Dendritic cell treated with granulocyte-macrophage colony-stimulating factor and Interleukin-4, amounts not matched to agents 40 ng/mL and 50 ng/mL, for 4 days (primary cell): ENCODE results near the gene SEMA3G.

Experiments used
- H3K27ac Mint-ChIP-seq: one replicate; pipeline ENCODE4 v1.8.0; 2022; ENCODE audit warnings: mild to moderate bottlenecking, mixed read lengths
- H3K27me3 Mint-ChIP-seq: one replicate; pipeline ENCODE4 v1.8.0; 2022; ENCODE audit warnings: mild to moderate bottlenecking, mixed read lengths
- H3K36me3 Mint-ChIP-seq: one replicate; pipeline ENCODE4 v1.8.0; 2022; ENCODE audit warnings: low read depth, mixed read lengths
- H3K4me1 Mint-ChIP-seq: one replicate; pipeline ENCODE4 v1.8.0; 2022; ENCODE audit warnings: low read depth, mixed read lengths
- H3K4me3 Mint-ChIP-seq: one replicate; pipeline ENCODE4 v1.8.0; 2022; ENCODE audit warnings: mild to moderate bottlenecking, moderate library complexity, mixed read lengths
- H3K9me3 Mint-ChIP-seq: one replicate; pipeline ENCODE4 v1.8.0; 2022; ENCODE audit warnings: mixed read lengths
- intact Hi-C: fragments of 100-400 bp; cut with micrococcal nuclease; formaldehyde crosslinking; loops from one replicate; pipeline ENCODE4 v1.15.0; 2022

SEMA3G gene

GRCh38 chr3:52400275-52400793, 44.6 kb downstream of the SEMA3G start:
- H3K36me3 Mint-ChIP-seq, result peaks cover 94% of the 10 kb centered on the region
- no peak overlapping the region for H3K27ac Mint-ChIP-seq
- H3K4me3 Mint-ChIP-seq, result no peak overlapping the region

GRCh38 chr3:52399593-52399992, 45.3 kb downstream of the SEMA3G start:
- intact Hi-C loops, result no loop called here
- H3K36me3 Mint-ChIP-seq, result peaks cover 94% of the 10 kb centered on the region
- H3K9me3 Mint-ChIP-seq, result no peaks in the 10 kb centered on the region
- peaks cover 9% of the 10 kb centered on the region for H3K4me1 Mint-ChIP-seq
- H3K4me3 Mint-ChIP-seq, result no peak overlapping the region
- no peak overlapping the region for H3K27ac Mint-ChIP-seq
- no peaks in the 10 kb centered on the region for H3K27me3 Mint-ChIP-seq

More at GRCh38 chr3:52400275-52400793, 44.6 kb downstream of the SEMA3G start:
- Mint-ChIP-seq H3K4me1 (peaks cover 17% of the 10 kb centered on the region), H3K9me3 (no peaks in the 10 kb centered on the region), H3K27me3 (no peaks in the 10 kb centered on the region)
- intact Hi-C loops, result no loop called here

- no peaks in the 10 kb centered on the region for H3K9me3 Mint-ChIP-seq
- intact Hi-C loops, result no loop called here
- no peaks in the 10 kb centered on the region for H3K27me3 Mint-ChIP-seq
- no peak overlapping the region for H3K4me3 Mint-ChIP-seq
- H3K4me1 Mint-ChIP-seq, result peaks cover 5% of the 10 kb centered on the region
- H3K27ac Mint-ChIP-seq, result no peak overlapping the region
- peaks cover 94% of the 10 kb centered on the region for H3K36me3 Mint-ChIP-seq
Observed at GRCh38 chr3:52399131-52399530, 45.8 kb downstream of the SEMA3G start.

GRCh38 chr3:52398670-52399081, 46.2 kb downstream of the SEMA3G start:
- Mint-ChIP-seq H3K4me1 (peaks cover under 1% of the 10 kb centered on the region), H3K4me3 (no peak overlapping the region), H3K27me3 (no peaks in the 10 kb centered on the region), H3K36me3 (peaks cover 94% of the 10 kb centered on the region), H3K9me3 (no peaks in the 10 kb centered on the region), H3K27ac (no peak overlapping the region)
- intact Hi-C loops, result no loop called here

- Mint-ChIP-seq H3K27ac (no peak overlapping the region), H3K4me1 (no peaks in the 10 kb centered on the region), H3K9me3 (no peaks in the 10 kb centered on the region), H3K36me3 (peaks cover 94% of the 10 kb centered on the region), H3K4me3 (no peak overlapping the region), H3K27me3 (no peaks in the 10 kb centered on the region)
- intact Hi-C loops, result no loop called here
Observed at GRCh38 chr3:52397676-52398399, 47.1 kb downstream of the SEMA3G start.

GRCh38 chr3:52396907-52397591, 47.9 kb downstream of the SEMA3G start:
- H3K4me1 Mint-ChIP-seq, result no peaks in the 10 kb centered on the region
- H3K27ac Mint-ChIP-seq, result no peak overlapping the region
- H3K27me3 Mint-ChIP-seq, result no peaks in the 10 kb centered on the region
- H3K4me3 Mint-ChIP-seq, result no peak overlapping the region
- no peaks in the 10 kb centered on the region for H3K9me3 Mint-ChIP-seq
- intact Hi-C loops, result no loop called here
- H3K36me3 Mint-ChIP-seq, result peaks cover 94% of the 10 kb centered on the region

GRCh38 chr3:52396011-52396906, 48.6 kb downstream of the SEMA3G start:
- intact Hi-C loops, result no loop called here
- no peak overlapping the region for H3K27ac Mint-ChIP-seq
- no peaks in the 10 kb centered on the region for H3K9me3 Mint-ChIP-seq
- H3K4me3 Mint-ChIP-seq, result no peak overlapping the region
- H3K27me3 Mint-ChIP-seq, result no peaks in the 10 kb centered on the region
- H3K36me3 Mint-ChIP-seq, result peaks cover 94% of the 10 kb centered on the region
- no peaks in the 10 kb centered on the region for H3K4me1 Mint-ChIP-seq

GRCh38 chr3:52395503-52395865, 49.4 kb downstream of the SEMA3G start:
- Mint-ChIP-seq H3K36me3 (peaks cover 94% of the 10 kb centered on the region), H3K27me3 (no peaks in the 10 kb centered on the region), H3K4me1 (peaks cover 1% of the 10 kb centered on the region), H3K27ac (no peak overlapping the region), H3K9me3 (no peaks in the 10 kb centered on the region), H3K4me3 (no peak overlapping the region)
- intact Hi-C loops, result no loop called here

GRCh38 chr3:52394751-52395502, 50.0 kb downstream of the SEMA3G start:
- Mint-ChIP-seq H3K27me3 (no peaks in the 10 kb centered on the region), H3K4me3 (no peak overlapping the region), H3K4me1 (peaks cover 7% of the 10 kb centered on the region), H3K36me3 (peaks cover 90% of the 10 kb centered on the region), H3K27ac (no peak overlapping the region), H3K9me3 (no peaks in the 10 kb centered on the region)
- intact Hi-C loops, result no loop called here

- H3K4me3 Mint-ChIP-seq, result no peak overlapping the region
- no peak overlapping the region for H3K27ac Mint-ChIP-seq
- no peaks in the 10 kb centered on the region for H3K9me3 Mint-ChIP-seq
- intact Hi-C loops, result no loop called here
- H3K4me1 Mint-ChIP-seq, result peaks cover 13% of the 10 kb centered on the region
- peaks cover 83% of the 10 kb centered on the region for H3K36me3 Mint-ChIP-seq
- no peaks in the 10 kb centered on the region for H3K27me3 Mint-ChIP-seq
Observed at GRCh38 chr3:52393959-52394670, 50.8 kb downstream of the SEMA3G start.

- Mint-ChIP-seq H3K4me3 (no peak overlapping the region), H3K4me1 (peaks cover 13% of the 10 kb centered on the region), H3K27ac (no peak overlapping the region), H3K9me3 (no peaks in the 10 kb centered on the region), H3K27me3 (no peaks in the 10 kb centered on the region), H3K36me3 (peaks cover 83% of the 10 kb centered on the region)
- intact Hi-C loops, result no loop called here
Observed at GRCh38 chr3:52393131-52393807, 51.6 kb downstream of the SEMA3G start.

- Mint-ChIP-seq H3K27ac (no peak overlapping the region), H3K27me3 (no peaks in the 10 kb centered on the region), H3K4me3 (no peak overlapping the region), H3K36me3 (peaks cover 82% of the 10 kb centered on the region), H3K9me3 (no peaks in the 10 kb centered on the region), H3K4me1 (peaks cover 13% of the 10 kb centered on the region)
- intact Hi-C loops, result no loop called here
Observed at GRCh38 chr3:52392216-52392930, 52.5 kb downstream of the SEMA3G start.
